Measurements from ENCODE around the gene VWA3B.
"Not testable (repeated sequence)": the region's sequence is repeated elsewhere in the genome, so short reads cannot be mapped to it uniquely, and the experiment has no call there.

The VWA3B gene

GRCh38 chr2:98242003-98242402 is 155.0 kb downstream of the VWA3B start:
- no peaks in the 10 kb centered on the region for H3K9me3 ChIP-seq (ENCODE audit: control insufficient read depth, insufficient read depth, low read length)
- no peak overlapping the region for H3K9ac ChIP-seq (ENCODE audit: low read depth, low read length)
- no peaks in the 10 kb centered on the region; the same call in 1 of the 2 replicates for H3K4me1 ChIP-seq (ENCODE audit: insufficient read depth, low read length)
- no peaks in the 10 kb centered on the region for H3K36me3 ChIP-seq (ENCODE audit: insufficient read depth, low read length)

- H3K4me1 ChIP-seq (ENCODE audit: insufficient read depth, low read length) = no peaks in the 10 kb centered on the region; the same call in 1 of the 2 replicates
- H3K9me3 ChIP-seq (ENCODE audit: control insufficient read depth, insufficient read depth, low read length) = no peaks in the 10 kb centered on the region; the same call in 1 of the 2 replicates
- H3K36me3 ChIP-seq (ENCODE audit: insufficient read depth, low read length) = no peaks in the 10 kb centered on the region
- H3K9ac ChIP-seq (ENCODE audit: low read depth, low read length) = no peak overlapping the region
Observed at GRCh38 chr2:98245491-98245890, 158.5 kb downstream of the VWA3B start.

GRCh38 chr2:98247383-98247782 is 160.4 kb downstream of the VWA3B start:
- no peaks in the 10 kb centered on the region; the same call in 1 of the 2 replicates for H3K9me3 ChIP-seq (ENCODE audit: control insufficient read depth, insufficient read depth, low read length)

GRCh38 chr2:98252038-98252773 is 165.2 kb downstream of the VWA3B start:
- H3K9ac ChIP-seq (ENCODE audit: low read depth, low read length) = no peak overlapping the region
- H3K36me3 ChIP-seq (ENCODE audit: insufficient read depth, low read length) = no peaks in the 10 kb centered on the region

More at GRCh38 chr2:98247383-98247782, 160.4 kb downstream of the VWA3B start:
- Histone ChIP-seq H3K36me3 (ENCODE audit: insufficient read depth, low read length) (no peaks in the 10 kb centered on the region), H3K4me1 (ENCODE audit: insufficient read depth, low read length) (no peaks in the 10 kb centered on the region), H3K9ac (ENCODE audit: low read depth, low read length) (no peak overlapping the region)

GRCh38 chr2:98253461-98254070 is 166.6 kb downstream of the VWA3B start:
- Histone ChIP-seq H3K9ac (ENCODE audit: low read depth, low read length) (no peak overlapping the region), H3K36me3 (ENCODE audit: insufficient read depth, low read length) (no peaks in the 10 kb centered on the region), H3K9me3 (ENCODE audit: control insufficient read depth, insufficient read depth, low read length) (no peaks in the 10 kb centered on the region), H3K4me1 (ENCODE audit: insufficient read depth, low read length) (no peaks in the 10 kb centered on the region)

More at GRCh38 chr2:98252038-98252773, 165.2 kb downstream of the VWA3B start:
- no peaks in the 10 kb centered on the region; the same call in 1 of the 2 replicates for H3K9me3 ChIP-seq (ENCODE audit: control insufficient read depth, insufficient read depth, low read length)
- no peaks in the 10 kb centered on the region for H3K4me1 ChIP-seq (ENCODE audit: insufficient read depth, low read length)

GRCh38 chr2:98254504-98255059 is 167.6 kb downstream of the VWA3B start:
- no peaks in the 10 kb centered on the region for H3K9me3 ChIP-seq (ENCODE audit: control insufficient read depth, insufficient read depth, low read length)
- H3K36me3 ChIP-seq (ENCODE audit: insufficient read depth, low read length) = no peaks in the 10 kb centered on the region
- H3K4me1 ChIP-seq (ENCODE audit: insufficient read depth, low read length) = no peaks in the 10 kb centered on the region
- H3K9ac ChIP-seq (ENCODE audit: low read depth, low read length) = no peak overlapping the region

- H3K9ac ChIP-seq (ENCODE audit: low read depth, low read length) = no peak overlapping the region
- no peaks in the 10 kb centered on the region for H3K4me1 ChIP-seq (ENCODE audit: insufficient read depth, low read length)
- no peaks in the 10 kb centered on the region for H3K36me3 ChIP-seq (ENCODE audit: insufficient read depth, low read length)
- peaks cover 10% of the 10 kb centered on the region; the same call in 1 of the 2 replicates for H3K9me3 ChIP-seq (ENCODE audit: control insufficient read depth, insufficient read depth, low read length)
Observed at GRCh38 chr2:98258906-98259305, 171.9 kb downstream of the VWA3B start.

- Histone ChIP-seq H3K36me3 (ENCODE audit: insufficient read depth, low read length) (no peaks in the 10 kb centered on the region), H3K4me1 (ENCODE audit: insufficient read depth, low read length) (no peaks in the 10 kb centered on the region), H3K9me3 (ENCODE audit: control insufficient read depth, insufficient read depth, low read length) (peaks cover 13% of the 10 kb centered on the region; the same call in 1 of the 2 replicates), H3K9ac (ENCODE audit: low read depth, low read length) (no peak overlapping the region)
Observed at GRCh38 chr2:98263362-98263761, 176.4 kb downstream of the VWA3B start.

- H3K9me3 ChIP-seq (ENCODE audit: control insufficient read depth, insufficient read depth, low read length); H3K4me1 ChIP-seq (ENCODE audit: insufficient read depth, low read length); H3K36me3 ChIP-seq (ENCODE audit: insufficient read depth, low read length); H3K9ac ChIP-seq (ENCODE audit: low read depth, low read length): not testable (repeated sequence)
Observed at GRCh38 chr2:98268225-98268624, 181.3 kb downstream of the VWA3B start.

- Histone ChIP-seq H3K9me3 (ENCODE audit: control insufficient read depth, insufficient read depth, low read length) (peaks cover under 1% of the 10 kb centered on the region; the same call in 1 of the 2 replicates), H3K9ac (ENCODE audit: low read depth, low read length) (no peak overlapping the region), H3K36me3 (ENCODE audit: insufficient read depth, low read length) (no peaks in the 10 kb centered on the region), H3K4me1 (ENCODE audit: insufficient read depth, low read length) (0 out of 2 replicates have a peak, but pooled peaks cover 4% of the 10 kb centered on the region)
Observed at GRCh38 chr2:98269274-98269673, 182.3 kb downstream of the VWA3B start.

- H3K9me3 ChIP-seq (ENCODE audit: control insufficient read depth, insufficient read depth, low read length) = no peaks in the 10 kb centered on the region
- H3K4me1 ChIP-seq (ENCODE audit: insufficient read depth, low read length) = 0 out of 2 replicates have a peak, but pooled peaks cover 4% of the 10 kb centered on the region
- no peaks in the 10 kb centered on the region for H3K36me3 ChIP-seq (ENCODE audit: insufficient read depth, low read length)
- H3K9ac ChIP-seq (ENCODE audit: low read depth, low read length) = no peak overlapping the region
Observed at GRCh38 chr2:98269830-98270229, 182.9 kb downstream of the VWA3B start.

- Histone ChIP-seq H3K9me3 (ENCODE audit: control insufficient read depth, insufficient read depth, low read length) (no peaks in the 10 kb centered on the region), H3K4me1 (ENCODE audit: insufficient read depth, low read length) (no peaks in the 10 kb centered on the region; the same call in 1 of the 2 replicates), H3K9ac (ENCODE audit: low read depth, low read length) (no peak overlapping the region)
Observed at GRCh38 chr2:98277162-98277859, 190.3 kb downstream of the VWA3B start.

GRCh38 chr2:98278074-98278473 is 191.1 kb downstream of the VWA3B start:
- H3K36me3 ChIP-seq (ENCODE audit: insufficient read depth, low read length) = no peaks in the 10 kb centered on the region
- H3K9me3 ChIP-seq (ENCODE audit: control insufficient read depth, insufficient read depth, low read length) = no peaks in the 10 kb centered on the region
- no peak overlapping the region for H3K9ac ChIP-seq (ENCODE audit: low read depth, low read length)
- H3K4me1 ChIP-seq (ENCODE audit: insufficient read depth, low read length) = no peaks in the 10 kb centered on the region; the same call in 1 of the 2 replicates

More at GRCh38 chr2:98277162-98277859, 190.3 kb downstream of the VWA3B start:
- H3K36me3 ChIP-seq (ENCODE audit: insufficient read depth, low read length) = no peaks in the 10 kb centered on the region
